Measurements from ENCODE around the gene GCK.

Gene GCK

GRCh38 chr7:44116789-44117666, 72.2 kb downstream of the GCK start:
- DNase-seq (ENCODE audit: low read depth in 2 of 2) = no peak

DNA sequence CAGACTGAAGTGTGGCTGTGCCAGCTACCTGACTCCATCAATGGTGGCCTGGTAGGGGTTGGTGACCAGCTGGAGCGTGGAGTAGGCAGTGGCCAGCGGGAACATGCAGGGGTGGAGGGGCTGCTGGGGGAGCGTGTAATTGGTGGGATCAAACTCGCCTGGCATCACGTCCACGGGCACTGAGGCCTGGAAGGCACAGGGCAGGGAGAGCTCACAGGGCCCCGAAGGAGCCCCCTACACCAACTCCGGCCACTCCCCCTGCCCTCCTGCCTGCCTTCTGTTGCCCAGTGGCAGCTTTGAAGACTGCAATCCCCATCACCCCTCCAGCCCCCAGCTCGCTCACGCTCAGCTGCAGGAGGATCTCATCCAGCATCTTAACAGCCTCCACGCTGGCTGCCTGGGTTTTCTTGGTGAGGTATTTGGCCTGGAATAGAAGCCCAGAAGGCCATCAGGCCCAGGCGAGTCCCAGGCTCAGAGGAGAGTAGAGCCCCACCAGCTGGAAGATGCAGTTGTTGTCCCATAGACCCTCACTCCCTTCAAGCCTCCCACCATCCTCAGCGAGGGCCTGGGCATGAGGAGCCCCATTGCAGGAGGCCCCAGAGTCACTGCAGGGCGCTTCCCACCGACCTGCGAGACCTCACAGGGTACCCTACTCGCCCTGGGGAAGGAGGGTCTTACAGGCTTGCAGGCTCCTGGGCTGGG, 73.0 kb downstream of the GCK start:
- no peak for DNase-seq (ENCODE audit: low read depth in 2 of 2)

GRCh38 chr7:44114586-44115310, 74.5 kb downstream of the GCK start:
- no peak for DNase-seq (ENCODE audit: low read depth in 2 of 2)

DNA sequence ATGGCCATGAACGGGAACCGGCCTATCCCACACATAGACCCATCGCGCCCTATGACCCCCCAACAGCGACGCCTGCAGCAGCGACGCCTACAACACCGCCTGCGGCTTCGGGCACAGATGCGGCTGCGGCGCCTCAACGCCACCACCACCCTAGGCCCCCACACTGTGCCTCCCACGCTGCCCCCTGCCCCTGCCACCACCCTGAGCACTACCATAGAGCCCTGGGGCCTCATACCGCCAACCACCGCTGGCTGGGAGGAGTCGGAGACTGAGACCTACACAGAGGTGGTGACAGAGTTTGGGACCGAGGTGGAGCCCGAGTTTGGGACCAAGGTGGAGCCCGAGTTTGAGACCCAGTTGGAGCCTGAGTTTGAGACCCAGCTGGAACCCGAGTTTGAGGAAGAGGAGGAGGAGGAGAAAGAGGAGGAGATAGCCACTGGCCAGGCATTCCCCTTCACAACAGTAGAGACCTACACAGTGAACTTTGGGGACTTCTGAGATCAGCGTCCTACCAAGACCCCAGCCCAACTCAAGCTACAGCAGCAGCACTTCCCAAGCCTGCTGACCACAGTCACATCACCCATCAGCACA, 75.4 kb downstream of the GCK start:
- no peak for DNase-seq (ENCODE audit: low read depth in 2 of 2)

DNA sequence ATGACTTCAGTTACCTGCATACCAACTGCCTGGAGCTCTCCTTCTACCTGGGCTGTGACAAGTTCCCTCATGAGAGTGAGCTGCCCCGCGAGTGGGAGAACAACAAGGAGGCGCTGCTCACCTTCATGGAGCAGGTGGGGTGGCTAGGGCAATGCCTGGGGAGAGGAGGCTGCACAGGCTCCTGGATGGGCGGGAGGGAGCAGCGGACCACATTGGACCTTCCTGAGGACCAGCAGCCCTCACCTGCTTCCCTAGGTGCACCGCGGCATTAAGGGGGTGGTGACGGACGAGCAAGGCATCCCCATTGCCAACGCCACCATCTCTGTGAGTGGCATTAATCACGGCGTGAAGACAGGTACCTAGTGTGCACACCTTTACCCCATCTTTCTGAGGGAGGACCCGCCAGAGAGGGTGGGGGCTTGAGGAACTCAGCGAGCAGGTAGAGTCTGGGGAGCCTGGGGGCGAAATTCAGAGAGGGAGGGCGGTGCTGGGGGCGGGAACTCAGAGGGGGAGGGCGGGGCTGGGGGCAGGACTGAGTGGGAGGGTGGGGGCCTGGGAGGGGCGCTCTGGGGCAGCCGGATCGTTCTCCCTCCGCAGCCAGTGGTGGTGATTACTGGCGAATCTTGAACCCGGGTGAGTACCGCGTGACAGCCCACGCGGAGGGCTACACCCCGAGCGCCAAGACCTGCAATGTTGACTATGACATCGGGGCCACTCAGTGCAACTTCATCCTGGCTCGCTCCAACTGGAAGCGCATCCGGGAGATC, 76.1 kb downstream of the GCK start:
- no peak for DNase-seq (ENCODE audit: low read depth in 2 of 2)

DNA sequence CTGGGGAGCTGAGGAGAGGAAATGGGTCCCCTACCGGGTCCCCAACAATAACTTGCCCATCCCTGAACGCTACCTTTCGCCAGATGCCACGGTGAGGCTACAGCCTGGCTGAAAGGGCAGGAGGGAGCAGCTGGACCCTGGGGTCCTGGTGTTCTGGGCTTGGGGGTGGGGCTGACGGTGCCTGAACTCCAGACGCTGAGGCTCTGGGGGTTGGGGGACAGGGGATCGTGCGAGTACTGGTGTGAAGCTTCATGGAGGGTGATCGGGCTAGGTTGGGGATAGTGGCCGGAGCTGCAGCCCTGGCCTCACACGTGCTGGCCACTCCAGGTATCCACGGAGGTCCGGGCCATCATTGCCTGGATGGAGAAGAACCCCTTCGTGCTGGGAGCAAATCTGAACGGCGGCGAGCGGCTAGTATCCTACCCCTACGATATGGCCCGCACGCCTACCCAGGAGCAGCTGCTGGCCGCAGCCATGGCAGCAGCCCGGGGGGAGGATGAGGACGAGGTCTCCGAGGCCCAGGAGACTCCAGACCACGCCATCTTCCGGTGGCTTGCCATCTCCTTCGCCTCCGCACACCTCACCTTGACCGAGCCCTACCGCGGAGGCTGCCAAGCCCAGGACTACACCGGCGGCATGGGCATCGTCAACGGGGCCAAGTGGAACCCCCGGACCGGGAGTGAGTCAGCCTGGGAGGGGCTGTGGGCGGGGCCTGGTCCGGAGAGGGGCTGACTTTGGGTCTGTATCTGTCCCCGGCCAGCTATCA, 76.8 kb downstream of the GCK start:
- no peak for DNase-seq (ENCODE audit: low read depth in 2 of 2)

GRCh38 chr7:44111761-44112160, 77.5 kb downstream of the GCK start:
- no peak for DNase-seq (ENCODE audit: low read depth in 2 of 2)

DNA sequence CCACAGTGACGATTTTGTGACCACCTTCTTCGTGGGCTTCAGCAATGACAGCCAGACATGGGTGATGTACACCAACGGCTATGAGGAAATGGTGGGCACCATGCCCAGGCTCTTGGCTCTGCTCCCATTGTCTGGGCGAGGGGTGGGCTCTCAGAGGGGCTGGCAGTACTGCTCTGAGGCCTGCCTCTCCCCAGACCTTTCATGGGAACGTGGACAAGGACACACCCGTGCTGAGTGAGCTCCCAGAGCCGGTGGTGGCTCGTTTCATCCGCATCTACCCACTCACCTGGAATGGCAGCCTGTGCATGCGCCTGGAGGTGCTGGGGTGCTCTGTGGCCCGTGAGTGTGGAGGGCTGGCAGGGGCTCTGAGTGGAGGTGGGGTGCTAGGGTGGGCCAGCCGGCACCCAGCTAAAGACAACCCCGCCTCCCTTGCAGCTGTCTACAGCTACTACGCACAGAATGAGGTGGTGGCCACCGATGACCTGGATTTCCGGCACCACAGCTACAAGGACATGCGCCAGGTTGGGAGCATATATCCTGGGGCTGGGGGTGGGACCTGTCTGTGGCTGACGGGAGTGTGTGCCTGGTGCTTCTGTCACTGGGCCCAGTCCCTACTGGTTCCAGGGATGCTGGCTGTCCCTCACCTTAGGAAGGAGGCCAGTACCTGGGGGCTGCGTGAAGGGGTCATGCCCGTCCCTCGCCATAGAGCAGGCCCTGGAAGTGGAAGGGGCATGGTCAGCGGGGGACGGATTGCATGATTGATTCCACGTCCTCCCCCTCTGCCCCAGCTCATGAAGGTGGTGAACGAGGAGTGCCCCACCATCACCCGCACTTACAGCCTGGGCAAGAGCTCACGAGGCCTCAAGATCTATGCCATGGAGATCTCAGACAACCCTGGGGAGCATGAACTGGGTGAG, 78.3 kb downstream of the GCK start:
- DNase-seq (ENCODE audit: low read depth in 2 of 2) = no peak

- DNase-seq (ENCODE audit: low read depth in 2 of 2) = no peak
These were observed 79.2 kb downstream of the GCK start for GRCh38 chr7:44109991-44110390.

- no peak for DNase-seq (ENCODE audit: low read depth in 2 of 2)
These were observed 80.2 kb downstream of the GCK start for GRCh38 chr7:44108768-44109750.

GRCh38 chr7:44107961-44108767, 81.1 kb downstream of the GCK start:
- DNase-seq (ENCODE audit: low read depth in 2 of 2) = no peak

- DNase-seq (ENCODE audit: low read depth in 2 of 2) = no peak
These were observed 81.9 kb downstream of the GCK start for GRCh38 chr7:44107116-44107960.

DNA sequence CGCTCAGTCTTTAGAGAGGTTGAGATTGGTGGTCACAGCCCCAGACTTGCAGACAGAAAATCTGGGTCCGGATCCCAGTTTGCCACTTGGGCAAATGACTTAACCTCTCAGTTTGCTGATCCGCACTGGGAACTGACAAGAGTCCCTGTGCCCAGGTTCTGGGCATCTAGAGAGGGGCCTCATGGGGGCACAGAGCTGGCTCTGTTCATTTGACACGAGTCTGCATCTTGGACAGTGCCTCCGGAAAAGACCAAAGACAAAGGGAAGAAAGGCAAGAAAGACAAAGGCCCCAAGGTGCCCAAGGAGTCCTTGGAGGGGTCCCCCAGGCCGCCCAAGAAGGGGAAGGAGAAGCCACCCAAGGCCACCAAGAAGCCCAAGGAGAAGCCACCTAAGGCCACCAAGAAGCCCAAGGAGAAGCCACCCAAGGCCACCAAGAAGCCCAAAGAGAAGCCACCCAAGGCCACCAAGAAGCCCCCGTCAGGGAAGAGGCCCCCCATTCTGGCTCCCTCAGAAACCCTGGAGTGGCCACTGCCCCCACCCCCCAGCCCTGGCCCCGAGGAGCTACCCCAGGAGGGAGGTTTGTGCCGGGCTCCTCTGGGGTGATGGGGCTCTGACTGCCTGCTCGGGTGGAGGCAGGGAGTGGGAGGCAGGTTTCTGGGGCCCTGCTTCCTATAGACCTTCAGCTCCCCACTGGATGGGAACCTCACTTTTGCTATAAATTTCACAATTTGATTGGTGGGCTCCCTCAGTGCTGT, 82.8 kb downstream of the GCK start:
- no peak for DNase-seq (ENCODE audit: low read depth in 2 of 2)

DNA sequence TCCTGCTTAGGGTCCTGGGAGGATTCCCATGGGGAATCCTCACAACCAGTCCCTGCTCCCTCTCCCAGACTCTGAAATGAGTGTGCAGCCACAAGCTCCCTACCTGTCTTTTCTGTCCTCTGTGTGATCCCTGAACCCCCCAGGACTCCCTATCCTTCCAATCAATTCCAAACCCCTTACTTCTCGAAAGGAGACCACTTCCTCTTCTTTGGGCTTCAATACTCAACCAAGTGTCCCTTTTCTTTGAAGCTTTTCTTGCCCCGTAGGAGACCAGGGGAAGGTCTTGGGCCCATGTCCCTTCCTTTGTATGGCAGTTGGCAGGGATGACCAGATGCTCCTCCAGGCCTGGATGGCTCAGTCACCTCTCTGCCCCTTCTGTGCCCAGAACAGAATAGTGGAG, 83.4 kb downstream of the GCK start:
- DNase-seq (ENCODE audit: low read depth in 2 of 2) = no peak

- DNase-seq (ENCODE audit: low read depth in 2 of 2) = no peak
These were observed 84.1 kb downstream of the GCK start for GRCh38 chr7:44104860-44105771.
